ENCODE measurements around the gene INF2.

INF2 gene

DNA sequence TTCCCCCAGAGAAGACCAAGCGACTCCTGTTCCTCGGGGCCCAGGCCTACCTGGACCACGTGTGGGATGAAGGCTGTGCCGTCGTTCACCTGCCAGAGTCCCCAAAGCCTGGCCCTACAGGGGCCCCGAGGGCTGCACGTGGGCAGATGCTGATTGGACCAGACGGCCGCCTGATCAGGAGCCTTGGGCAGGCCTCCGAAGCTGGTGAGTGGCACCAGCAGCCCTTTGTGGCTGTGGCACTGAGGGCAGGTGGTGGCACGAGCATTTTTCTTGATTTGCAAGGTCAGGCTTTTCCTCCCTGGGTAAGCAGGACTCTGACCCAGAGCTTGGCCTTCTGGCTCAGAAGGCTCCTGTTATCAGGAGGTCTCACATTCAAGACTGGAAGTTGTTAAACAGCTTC is 66.2 kb downstream of the INF2 start:
- DNase-seq, result no peak

DNA sequence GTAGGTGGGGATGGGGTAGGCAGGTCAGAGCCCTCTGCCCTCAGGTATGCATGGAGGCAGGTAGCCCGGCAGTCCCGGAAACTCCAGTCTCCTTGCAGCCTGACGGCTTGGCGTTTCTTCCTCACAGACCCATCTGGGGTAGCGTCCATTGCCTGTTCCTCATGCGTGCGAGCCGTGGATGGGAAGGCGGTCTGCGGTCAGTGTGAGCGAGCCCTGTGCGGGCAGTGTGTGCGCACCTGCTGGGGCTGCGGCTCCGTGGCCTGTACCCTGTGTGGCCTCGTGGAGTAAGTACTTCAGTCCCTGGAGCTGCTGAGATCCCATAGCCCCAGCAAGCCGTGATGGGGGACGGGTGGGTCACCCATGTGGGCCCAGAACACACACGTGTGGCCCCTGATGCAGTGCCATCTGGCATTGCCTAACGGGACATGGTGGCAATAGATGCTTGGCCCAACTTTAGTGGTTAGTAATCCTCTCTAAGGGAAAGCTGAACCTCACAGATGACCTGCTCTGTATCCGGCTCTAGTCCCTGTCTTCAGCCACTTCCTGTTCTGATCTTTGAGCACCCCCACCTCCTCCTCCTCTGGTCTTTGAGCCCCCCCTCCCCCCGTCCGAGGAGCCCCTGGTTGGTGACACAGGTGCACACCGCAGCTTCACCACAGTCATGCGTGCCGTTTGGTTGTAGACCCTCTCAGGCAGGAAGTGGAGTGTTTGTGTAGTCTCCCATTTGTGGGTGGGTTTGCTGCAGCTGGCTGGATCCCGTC is 67.2 kb downstream of the INF2 start:
- no peak for DNase-seq

DNA sequence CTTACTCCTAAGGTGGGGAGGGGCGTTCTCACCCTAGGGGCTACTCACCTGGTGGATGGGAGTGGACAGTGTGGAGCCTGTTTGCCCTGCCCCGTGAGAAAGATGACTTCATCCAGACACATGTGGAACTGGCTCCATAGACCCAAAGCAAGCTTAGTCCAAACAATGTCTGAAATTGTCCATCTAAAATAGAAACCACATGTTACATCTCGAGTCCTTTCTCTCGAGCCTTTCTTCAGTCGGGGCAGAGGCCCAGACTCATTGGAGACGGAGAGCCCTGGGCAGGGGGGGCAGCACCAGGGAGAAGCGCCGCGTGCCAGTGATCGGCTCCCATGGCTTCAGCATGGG is 67.8 kb downstream of the INF2 start:
- DNase-seq, result no peak

GRCh38 chr14:104757681-104758392 is 68.4 kb downstream of the INF2 start:
- DNase-seq, result no peak

- DNase-seq, result no peak
These were observed 69.9 kb downstream of the INF2 start for GRCh38 chr14:104758981-104759969.

DNA sequence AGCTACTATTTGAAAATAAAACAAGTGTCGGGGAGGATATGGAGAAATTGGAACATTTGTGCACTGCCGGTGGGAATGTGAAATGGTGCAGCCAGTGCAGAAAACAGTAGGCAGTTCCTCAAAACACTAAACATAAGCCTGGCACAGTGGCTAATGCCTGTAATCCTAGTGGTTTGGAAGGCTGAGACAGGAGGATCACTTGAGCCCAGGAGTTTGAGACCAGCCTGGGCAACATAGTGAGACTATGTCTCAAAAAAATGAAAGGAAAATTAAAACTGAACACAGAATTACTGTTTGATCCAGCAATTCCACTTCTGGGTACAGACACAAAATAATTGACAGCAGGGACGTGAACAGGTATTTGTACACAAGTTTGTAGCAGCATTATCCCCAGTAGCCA is 76.1 kb downstream of the INF2 start:
- no peak for DNase-seq

- DNase-seq, result no peak
These were observed 76.9 kb downstream of the INF2 start for GRCh38 chr14:104766256-104766862.

DNA sequence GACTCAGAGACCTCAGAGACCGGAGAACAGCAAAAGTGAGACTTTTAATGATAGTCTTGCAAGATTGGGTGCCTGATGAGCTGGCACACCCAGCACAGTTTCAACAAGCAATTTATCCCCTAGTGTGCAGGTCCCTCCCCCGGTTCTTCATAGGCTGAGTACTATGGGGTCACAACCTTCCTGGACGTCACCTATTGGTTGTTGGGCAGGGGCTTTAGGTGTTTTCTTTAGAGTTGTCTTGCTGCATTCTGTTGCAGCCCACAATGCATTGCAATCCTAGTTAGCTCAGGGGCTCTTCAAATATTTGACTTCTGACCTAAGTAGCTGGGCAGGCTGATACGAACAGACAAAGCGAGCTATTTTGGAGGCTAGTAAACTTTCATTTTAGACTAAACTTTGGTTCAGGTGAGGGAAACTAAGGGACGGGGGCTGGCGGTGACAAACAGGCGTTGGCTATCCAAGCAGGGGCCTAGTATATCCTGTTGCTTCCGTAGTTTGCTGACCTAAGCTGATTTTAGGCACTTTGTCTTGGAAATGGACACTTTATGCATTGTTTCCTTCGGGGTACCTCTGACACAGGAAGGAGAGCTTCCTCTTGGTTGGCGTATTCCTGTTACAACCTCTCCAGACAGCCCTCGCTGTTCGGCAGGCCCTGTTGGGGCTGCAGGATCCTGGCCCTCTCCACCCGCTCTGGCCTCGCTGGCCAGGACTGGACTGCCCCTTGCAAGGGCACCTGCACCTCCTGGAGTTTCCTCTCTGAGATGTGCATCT is 77.6 kb downstream of the INF2 start:
- DNase-seq, result no peak

GRCh38 chr14:104767634-104767918 is 78.2 kb downstream of the INF2 start:
- DNase-seq, result no peak

- DNase-seq, result no peak
These were observed 79.3 kb downstream of the INF2 start for GRCh38 chr14:104768437-104769323.

DNA sequence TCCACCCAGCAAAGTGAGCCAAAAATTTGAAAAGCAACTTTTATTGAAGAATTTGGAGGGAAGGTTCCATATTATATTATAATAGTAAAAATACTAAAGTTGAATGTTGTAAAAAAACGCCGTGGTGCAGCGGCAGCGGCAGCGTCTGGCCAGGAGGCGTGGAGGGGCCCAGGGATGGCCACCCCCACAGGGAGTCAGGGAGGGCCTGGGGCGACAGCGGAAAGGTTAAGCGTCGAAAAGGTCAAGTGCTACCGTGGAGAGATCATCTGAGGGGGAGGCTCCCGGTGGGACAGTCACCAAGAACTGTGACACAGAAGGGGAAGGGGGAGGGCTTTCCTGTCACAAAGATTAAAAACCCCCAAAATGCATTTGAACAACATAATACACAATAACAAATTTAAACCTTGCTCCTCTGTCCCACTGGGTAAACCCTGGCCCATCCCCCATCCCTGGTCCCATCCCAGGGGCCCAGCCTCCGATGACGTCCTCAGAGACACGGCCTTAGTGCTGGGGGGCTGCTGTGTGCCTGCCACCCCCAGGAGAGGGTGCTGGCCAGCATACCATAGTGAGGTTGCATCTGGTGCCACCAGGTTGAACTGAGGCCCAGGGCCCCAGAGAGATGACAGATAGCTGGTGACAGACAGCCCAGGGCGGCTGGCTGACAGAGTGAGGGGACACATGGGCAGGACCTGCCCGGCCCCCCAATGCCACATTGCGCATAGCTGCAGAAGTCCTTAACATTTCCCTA is 80.1 kb downstream of the INF2 start:
- DNase-seq, result no peak

GRCh38 chr14:104770072-104770579 is 80.7 kb downstream of the INF2 start:
- no peak for DNase-seq

DNA sequence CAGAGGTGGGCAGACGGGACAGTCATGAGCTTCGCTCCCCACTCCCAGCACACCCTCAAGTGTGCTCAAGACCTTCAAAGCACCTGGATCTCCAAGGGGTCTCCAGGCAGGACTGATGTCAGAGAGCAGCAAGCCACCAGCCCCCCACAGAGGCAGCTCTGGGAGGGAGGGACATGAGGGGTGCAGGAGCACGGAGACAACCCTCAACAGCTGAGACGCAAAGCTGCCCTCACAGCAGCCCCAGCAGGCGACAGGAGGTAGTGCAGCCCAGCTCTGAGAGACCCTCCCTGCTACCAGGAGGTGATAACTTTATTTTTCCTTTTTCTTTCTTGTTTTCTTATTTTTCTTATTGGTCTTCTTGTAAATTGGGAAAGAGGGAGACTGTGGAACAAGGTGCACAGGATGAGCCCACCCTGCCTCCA is 81.4 kb downstream of the INF2 start:
- DNase-seq, result no peak

DNA sequence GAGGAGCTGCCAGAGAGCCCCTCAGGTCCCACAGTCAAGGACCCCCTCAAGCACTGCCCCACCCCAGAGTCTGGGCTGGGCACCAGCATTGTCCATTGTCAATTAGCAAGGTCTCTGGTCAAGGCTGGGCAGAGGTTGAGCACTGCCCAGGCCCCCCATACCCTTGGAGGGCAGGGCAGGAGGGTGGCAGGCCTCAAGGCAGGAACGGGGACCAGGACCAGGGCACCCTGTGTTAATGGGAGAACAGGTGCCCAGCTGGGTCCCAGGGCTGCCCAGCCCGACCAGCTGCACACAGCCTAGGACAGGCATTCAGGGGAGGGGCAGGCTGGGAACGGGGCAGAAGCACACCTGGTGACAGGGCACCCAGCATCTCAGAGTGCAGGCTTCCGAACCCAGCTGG is 82.0 kb downstream of the INF2 start:
- no peak for DNase-seq
